Spleen (tissue), 11 donors: Measurements from ENCODE around the gene DISP2. TPM values are rescaled to one million over a fixed set of nuclear protein-coding genes. Genes with fewer than 3 reads are reported as not detected.

Experiments
- DNase-seq: peaks from one replicate; pipeline ENCODE4 v3.0.0-alpha.2; 2020
- H3K27ac ChIP-seq, 8 donors: fragments of 200-600 bp; sonication (generic) in 7 of 8; 1 replicate in 4 of 8; 2 replicates in 4 of 8; pipeline versions ENCODE4 v1.5.0 to v1.8.0; 2016 to 2021; ENCODE audit warnings: inconsistent platforms in 4 of 8, mild to moderate bottlenecking in 4 of 8, moderate library complexity in 1 of 8
- H3K27me3 ChIP-seq, 7 donors: fragments of 200-600 bp; sonication (generic) in 6 of 7; replicated peaks in 1 of 7; 1 replicate in 4 of 7; 2 replicates in 3 of 7; pipeline versions ENCODE4 v1.5.0 to v1.8.0; 2016 to 2021; ENCODE audit warnings: inconsistent platforms in 3 of 7, mild to moderate bottlenecking in 1 of 7
- H3K36me3 ChIP-seq, 6 donors: fragments of 200-600 bp; sonication (generic) in 5 of 6; 1 replicate in 4 of 6; 2 replicates in 2 of 6; pipeline versions ENCODE4 v1.5.0 to v1.8.0; 2016 to 2021; ENCODE audit warnings: inconsistent platforms in 2 of 6
- H3K4me1 ChIP-seq, 6 donors: fragments of 200-600 bp; sonication (generic) in 5 of 6; 1 replicate in 3 of 6; 2 replicates in 3 of 6; pipeline versions ENCODE4 v1.5.0 to v1.8.0; 2016 to 2021; ENCODE audit warnings: inconsistent platforms in 3 of 6
- H3K4me3 ChIP-seq, 8 donors: fragments of 200-600 bp; sonication (generic) in 7 of 8; 1 replicate in 4 of 8; 2 replicates in 4 of 8; pipeline versions ENCODE4 v1.5.0 to v1.8.0; 2016 to 2021; ENCODE audit warnings: inconsistent platforms in 4 of 8, mild to moderate bottlenecking in 4 of 8, moderate library complexity in 2 of 8
- H3K9me3 ChIP-seq, 8 donors: fragments of 200-600 bp; sonication (generic) in 7 of 8; 1 replicate in 4 of 8; 2 replicates in 4 of 8; pipeline versions ENCODE4 v1.5.0 to v1.8.0; 2016 to 2021; ENCODE audit warnings: inconsistent platforms in 4 of 8
- POLR2A ChIP-seq, 3 donors: fragments of 450-650 bp; IDR thresholded peaks; one replicate each; pipeline ENCODE4 v1.5.1; 2017; ENCODE audit warnings: antibody characterized with exemption in 3 of 3, mild to moderate bottlenecking in 1 of 3
- POLR2AphosphoS5 ChIP-seq, 3 donors: sonication (generic); formaldehyde crosslinking; IDR thresholded peaks; one replicate each; pipeline ENCODE4 v1.5.1; 2017; ENCODE audit warnings: antibody characterized with exemption in 3 of 3
- WGBS, 5 donors: extraction: QIAGEN DNeasy Blood & Tissue Kit in 3 of 5; methylation state at CpG; one replicate each; pipeline versions ENCODE4 v1.1.5 to v1.1.7; 2013 to 2018; 5-methylcytosine and 5-hydroxymethylcytosine counted together
- intact Hi-C: fragments of 100-400 bp; cut with DNase I; formaldehyde crosslinking; loops from one replicate; pipeline ENCODE4 v1.15.0; 2023; ENCODE audit warnings: low total_unique reads
- polyA plus RNA-seq, 3 donors: library from polyadenylated mRNA; stranded (reverse); fragments of 200-250 nt; gene quantifications; one replicate each; pipeline ENCODE4 v1.2.1, GENCODE V29; 2013
- total RNA-seq, 7 donors: library from RNA; depleted of rRNA in 3 of 7; stranded (reverse); fragments of >200 nt in 3 of 7; fragmentation: NEBNext Ultra II Directional in 4 of 7; extraction: Animal tissue kit (Norgen Biotek cat#: 25700) in 4 of 7; gene quantifications; one replicate each; pipeline versions ENCODE4 v1.1.0 to v1.2.1, GENCODE V29; 2016 to 2021
- TF ChIP-seq, protein P1 (sequence below), 11 experiments: fragments of 200-600 bp in 7 of 11; fragments of 450-650 bp in 4 of 11; sonication (generic) in 4 of 11; IDR thresholded peaks in 8 of 11; conservative IDR thresholded peaks in 3 of 11; 1 replicate in 7 of 11; 2 replicates in 4 of 11; pipeline versions ENCODE4 v1.4.0 to v1.8.0; 2016 to 2021; ENCODE audit warnings: antibody characterized with exemption in 11 of 11, inconsistent platforms in 4 of 11, mild to moderate bottlenecking in 1 of 11
- donor health status: healthy with polysubstance abuse.
- donor health status: DM: no; HTN: no; CAD: no; lungs with moderate emphysema.
- donor health status: DM: no; HTN: no; CAD: no.
- donor health status: Bipolar disorder and iron deficiency.
- donor health status: healthy.
- donor health status: DM: no; HTN: no; CAD: no.
- donor health status: DM: yes; HTN: yes; CAD: no.

The DISP2 gene
- total and polyA plus RNA-seq, 10 donors: 0.05 to 3.0 (median 0.54) TPM; not detected in 1

DNA sequence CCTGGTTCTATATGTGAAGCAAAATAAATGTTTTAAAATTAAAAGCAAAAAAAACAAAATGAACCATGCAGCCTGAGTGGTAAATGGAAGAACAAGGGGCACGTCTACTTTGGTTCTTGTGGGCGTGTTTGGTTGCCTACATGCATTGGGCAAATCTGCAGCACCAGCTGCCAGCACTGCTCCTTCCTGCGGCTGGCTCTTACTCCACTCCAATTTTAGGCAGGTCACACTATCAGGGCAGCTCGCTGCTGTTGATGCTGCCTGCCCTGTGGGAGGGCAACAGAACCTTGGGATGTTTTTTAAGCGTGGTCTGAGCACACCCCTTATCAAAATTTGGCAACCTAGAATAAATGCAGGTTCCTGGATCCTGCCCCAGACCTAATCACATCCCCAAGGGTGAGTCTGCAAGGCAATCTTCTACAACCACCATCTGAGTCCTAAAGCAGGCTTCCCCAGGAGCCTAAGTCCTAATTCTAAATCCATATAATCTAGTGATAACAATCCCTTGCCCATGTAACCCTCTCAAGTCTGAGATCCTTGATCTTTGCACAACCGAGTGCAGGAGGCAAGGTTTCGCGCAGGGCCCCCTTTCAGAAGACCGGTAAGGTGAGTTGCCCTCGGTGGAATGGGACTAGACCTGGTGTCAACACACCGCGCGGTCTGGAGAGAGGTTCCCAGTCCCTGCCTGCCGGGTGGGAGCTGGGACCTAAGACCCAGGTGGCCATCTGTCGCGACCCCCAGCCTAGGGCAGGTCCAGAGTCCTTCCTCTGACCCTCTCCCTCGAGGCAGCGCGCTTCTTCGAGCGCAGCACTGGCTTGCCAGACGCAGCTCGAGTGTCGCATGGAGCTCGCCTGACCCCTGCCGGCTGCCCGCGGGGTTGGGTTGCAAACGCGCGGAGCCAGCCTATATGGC, 63.5 kb downstream of the DISP2 start:
- TF ChIP-seq, protein P1, sequence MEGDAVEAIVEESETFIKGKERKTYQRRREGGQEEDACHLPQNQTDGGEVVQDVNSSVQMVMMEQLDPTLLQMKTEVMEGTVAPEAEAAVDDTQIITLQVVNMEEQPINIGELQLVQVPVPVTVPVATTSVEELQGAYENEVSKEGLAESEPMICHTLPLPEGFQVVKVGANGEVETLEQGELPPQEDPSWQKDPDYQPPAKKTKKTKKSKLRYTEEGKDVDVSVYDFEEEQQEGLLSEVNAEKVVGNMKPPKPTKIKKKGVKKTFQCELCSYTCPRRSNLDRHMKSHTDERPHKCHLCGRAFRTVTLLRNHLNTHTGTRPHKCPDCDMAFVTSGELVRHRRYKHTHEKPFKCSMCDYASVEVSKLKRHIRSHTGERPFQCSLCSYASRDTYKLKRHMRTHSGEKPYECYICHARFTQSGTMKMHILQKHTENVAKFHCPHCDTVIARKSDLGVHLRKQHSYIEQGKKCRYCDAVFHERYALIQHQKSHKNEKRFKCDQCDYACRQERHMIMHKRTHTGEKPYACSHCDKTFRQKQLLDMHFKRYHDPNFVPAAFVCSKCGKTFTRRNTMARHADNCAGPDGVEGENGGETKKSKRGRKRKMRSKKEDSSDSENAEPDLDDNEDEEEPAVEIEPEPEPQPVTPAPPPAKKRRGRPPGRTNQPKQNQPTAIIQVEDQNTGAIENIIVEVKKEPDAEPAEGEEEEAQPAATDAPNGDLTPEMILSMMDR (IDR thresholded peaks at IDR 0.05 in 8 of 11, conservative IDR thresholded peaks at IDR 0.05 in 3 of 11): peak; percentile 86 to 97 (median 93)
- TF ChIP-seq POLR2AphosphoS5 (IDR thresholded peaks at IDR 0.05): peak; percentile 76 to 88 (median 80)
- no peak for TF ChIP-seq POLR2A (IDR thresholded peaks at IDR 0.05)
- WGBS, 5 donors: 17 to 25% (median 20%) methylated on average over 20 to 31 of the region's 31 CpGs
- H3K27ac ChIP-seq: no peak overlapping the region
- H3K4me3 ChIP-seq: no peak overlapping the region
- H3K36me3 ChIP-seq: peaks cover 0 to 33% (median 23%) of the 10 kb centered on the region in 6 donors
- DNase-seq: peak; percentile 96
- intact Hi-C loops: loop anchor here (5.0 kb wide), 3 partner anchors 79 to 144 kb away; partner anchors contain the start of genes CCDC9B and INAFM2
- H3K9me3 ChIP-seq: no peaks in the 10 kb centered on the region
- no peaks in the 10 kb centered on the region for H3K27me3 ChIP-seq
- peaks cover 11 to 24% (median 21%) of the 10 kb centered on the region in 6 donors for H3K4me1 ChIP-seq

DNA sequence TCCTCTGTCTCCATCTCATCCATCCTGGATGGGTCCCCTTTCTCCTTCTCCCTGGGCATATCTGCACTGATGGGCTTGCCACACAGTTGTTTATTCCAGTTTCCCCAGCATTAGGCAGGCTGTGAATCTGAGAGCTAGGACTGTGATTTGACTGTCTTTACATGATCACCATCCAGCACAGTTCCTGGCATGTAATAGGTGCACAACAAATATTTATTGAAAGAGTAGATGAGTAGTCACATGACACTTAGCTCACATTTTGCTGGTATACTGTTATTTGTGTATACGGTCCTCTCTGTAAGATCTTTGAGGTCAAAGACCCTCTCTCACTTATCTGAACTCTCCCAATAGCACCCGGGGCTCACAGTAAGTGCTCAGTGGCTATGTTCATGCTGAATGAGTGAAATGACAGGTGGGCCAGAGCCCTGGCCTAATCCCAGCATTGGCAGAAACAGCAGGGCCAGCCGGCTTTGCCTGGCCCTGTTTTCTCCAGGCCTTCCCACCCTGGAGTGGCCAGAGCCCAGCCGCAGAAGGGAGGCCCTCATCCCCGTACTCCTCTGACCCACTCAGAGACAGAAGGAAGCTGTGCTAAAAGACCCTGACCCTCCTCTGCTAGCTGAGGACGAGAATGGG, 66.6 kb downstream of the DISP2 start:
- peaks cover 0 to 13% (median 1%) of the 10 kb centered on the region in 6 donors for H3K36me3 ChIP-seq
- H3K4me3 ChIP-seq: no peak overlapping the region
- H3K4me1 ChIP-seq: peaks cover 11 to 28% (median 21%) of the 10 kb centered on the region in 6 donors
- intact Hi-C loops: loop anchor here (5.0 kb wide), 3 partner anchors 82 to 147 kb away; partner anchors contain the start of genes CCDC9B and INAFM2
- WGBS, 5 donors: 88 to 96% (median 91%) methylated on average over 5 to 6 of the region's 6 CpGs
- no peak for DNase-seq
- no peaks in the 10 kb centered on the region for H3K27me3 ChIP-seq
- TF ChIP-seq, protein P1 (IDR thresholded peaks at IDR 0.05 in 8 of 11, conservative IDR thresholded peaks at IDR 0.05 in 3 of 11): no peak
- TF ChIP-seq POLR2AphosphoS5 (IDR thresholded peaks at IDR 0.05) (no peak), POLR2A (IDR thresholded peaks at IDR 0.05) (no peak)
- no peaks in the 10 kb centered on the region for H3K9me3 ChIP-seq
- no peak overlapping the region for H3K27ac ChIP-seq

DNA sequence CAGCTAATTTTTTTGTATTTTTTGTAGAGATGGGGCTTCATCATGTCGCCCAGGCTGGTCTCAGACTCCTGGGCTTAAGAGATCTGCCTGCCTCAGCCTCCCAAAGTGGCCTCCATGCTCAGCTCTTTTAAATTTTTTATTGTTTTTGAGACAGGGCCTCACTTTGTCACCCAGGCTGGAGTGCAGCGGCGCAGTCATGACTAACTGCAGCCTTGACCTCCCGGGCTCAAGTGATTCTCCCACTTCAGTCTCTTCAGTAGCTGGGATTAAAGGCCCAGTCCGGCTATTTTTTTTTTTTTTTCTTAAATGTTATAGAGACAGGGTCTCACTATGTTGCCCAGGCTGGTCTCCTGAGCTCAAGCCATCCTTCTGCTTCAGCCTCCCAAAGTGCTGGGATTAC, 67.7 kb downstream of the DISP2 start:
- no peaks in the 10 kb centered on the region for H3K27me3 ChIP-seq
- TF ChIP-seq, protein P1 (IDR thresholded peaks at IDR 0.05 in 8 of 11, conservative IDR thresholded peaks at IDR 0.05 in 3 of 11): no peak
- TF ChIP-seq POLR2A (IDR thresholded peaks at IDR 0.05) (no peak), POLR2AphosphoS5 (IDR thresholded peaks at IDR 0.05) (no peak)
- H3K4me1 ChIP-seq: peaks cover 11 to 20% (median 15%) of the 10 kb centered on the region in 6 donors
- intact Hi-C loops: no loop called here
- no peak for DNase-seq
- H3K9me3 ChIP-seq: no peaks in the 10 kb centered on the region
- H3K27ac ChIP-seq: no peak overlapping the region
- H3K4me3 ChIP-seq: no peak overlapping the region
- 85 to 96% (median 91%) methylated on average over 5 of the region's 5 CpGs for WGBS, 5 donors
- H3K36me3 ChIP-seq: peaks cover 0 to 13% (median 0%) of the 10 kb centered on the region in 6 donors
